Ammon's horn (tissue), 1 donor: ENCODE measurements around the gene MED9.

Experiments
- DNase-seq: peaks from one replicate; pipeline ENCODE4 v3.0.0-alpha.2; 2016; ENCODE audit warnings: low spot score

The MED9 gene

GRCh38 chr17:17504341-17505140 lies 27.7 kb downstream of the MED9 start:
- no peak for DNase-seq

DNA sequence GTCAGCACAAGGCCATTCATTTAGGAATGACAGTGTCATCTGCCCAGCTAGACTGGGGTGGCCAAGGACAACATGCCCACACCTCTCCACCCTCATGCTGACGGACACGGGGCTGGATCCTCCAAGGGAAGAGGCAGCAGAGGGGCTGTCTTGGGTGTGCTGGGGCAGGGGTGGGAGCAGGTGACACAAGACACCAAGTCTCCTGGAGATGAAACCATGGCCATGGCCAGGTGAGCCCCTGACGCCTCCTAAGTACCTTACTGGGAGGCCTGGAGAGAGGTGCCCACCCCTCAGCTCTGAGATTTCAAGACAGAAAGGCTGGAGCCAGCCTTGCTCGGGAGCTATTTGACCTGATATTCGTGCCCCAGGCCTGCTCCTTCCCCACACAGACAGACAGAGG lies 28.4 kb downstream of the MED9 start:
- DNase-seq, result no peak

GRCh38 chr17:17505610-17506171 lies 28.9 kb downstream of the MED9 start:
- no peak for DNase-seq

DNA sequence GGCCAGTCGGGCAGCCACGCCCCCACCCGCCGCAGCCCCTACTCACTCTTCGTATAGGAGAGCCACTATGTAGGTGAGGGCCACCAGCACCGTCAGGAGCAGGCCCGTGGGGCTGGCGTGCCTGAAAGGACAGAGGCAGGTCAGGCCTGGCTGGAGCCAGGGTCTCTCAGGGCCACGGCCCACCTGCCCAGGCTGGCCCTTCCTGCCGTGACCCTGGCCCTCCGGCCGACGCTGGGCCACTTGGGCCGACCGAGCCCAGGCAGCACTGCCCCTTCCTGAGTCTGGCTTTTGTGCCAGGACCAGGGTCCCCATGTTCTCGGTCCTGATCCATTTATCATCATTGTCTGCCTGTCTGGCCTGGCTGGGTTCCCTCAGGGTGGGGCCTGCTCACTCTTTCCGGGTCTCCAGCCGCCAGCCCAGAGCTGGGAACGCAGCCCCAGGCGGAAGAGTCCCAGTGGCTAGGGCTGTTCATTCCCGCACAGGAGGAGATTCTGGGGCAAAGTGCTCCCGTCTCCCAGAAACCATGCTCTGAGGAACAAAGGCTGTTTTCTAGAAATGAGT lies 29.5 kb downstream of the MED9 start:
- DNase-seq, result peak; percentile 56

GRCh38 chr17:17506893-17507464 lies 30.2 kb downstream of the MED9 start:
- DNase-seq, result peak; percentile 31

DNA sequence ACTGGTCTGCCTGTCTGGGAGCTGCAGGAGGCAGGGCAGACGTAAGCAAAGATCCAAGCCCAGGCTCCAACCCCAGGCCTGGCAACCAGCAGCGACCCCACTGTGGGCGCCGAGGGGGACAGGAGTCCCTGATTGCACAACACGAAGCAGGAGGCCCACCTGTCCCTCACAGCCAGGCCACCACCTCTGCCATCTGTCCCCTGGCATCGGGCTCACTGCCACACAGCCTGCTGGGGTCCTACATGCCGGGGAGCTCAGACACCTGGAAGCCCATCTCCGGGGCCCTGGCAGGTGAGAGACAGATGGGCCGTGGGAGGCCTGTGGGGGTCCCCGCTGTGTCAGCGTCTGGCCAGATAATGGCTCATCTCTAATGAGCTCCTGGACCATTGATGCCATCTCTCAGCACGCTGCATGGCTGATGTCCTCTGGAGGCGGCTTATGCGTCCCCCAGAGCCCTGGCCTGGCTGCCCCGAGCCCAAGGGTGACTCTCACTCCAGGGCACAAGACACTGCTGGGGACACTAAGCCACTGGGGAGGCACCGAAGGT lies 30.7 kb downstream of the MED9 start:
- DNase-seq, result no peak

- no peak for DNase-seq
Measured at GRCh38 chr17:17508019-17508535, 31.3 kb downstream of the MED9 start.

- DNase-seq, result no peak
Measured at GRCh38 chr17:17508646-17509591, 32.1 kb downstream of the MED9 start.

GRCh38 chr17:17509601-17510425 lies 33.0 kb downstream of the MED9 start:
- DNase-seq, result no peak

- no peak for DNase-seq
Measured at GRCh38 chr17:17510456-17511292, 33.9 kb downstream of the MED9 start.

DNA sequence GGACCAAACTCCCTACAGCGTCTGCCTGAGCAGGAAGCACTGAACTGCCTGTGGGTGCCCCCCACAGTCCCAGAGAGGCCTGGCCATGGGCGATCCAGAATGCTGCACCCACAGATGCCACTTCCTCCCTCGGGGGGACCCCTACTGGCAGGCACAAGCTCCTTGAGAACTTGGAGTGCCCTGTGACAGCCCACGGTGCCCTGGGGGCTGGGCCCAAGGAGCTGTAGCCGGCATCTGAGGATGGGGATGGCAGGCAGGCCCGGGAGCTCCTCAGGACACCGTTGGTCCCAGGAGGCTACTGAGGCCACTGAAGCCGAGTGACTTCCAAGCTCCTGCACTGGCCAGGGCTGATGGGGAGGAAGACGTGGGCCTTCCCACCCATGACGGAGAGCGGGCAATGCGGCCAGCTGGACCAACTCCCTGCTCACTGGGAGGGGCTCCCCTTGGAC lies 34.5 kb downstream of the MED9 start:
- no peak for DNase-seq

DNA sequence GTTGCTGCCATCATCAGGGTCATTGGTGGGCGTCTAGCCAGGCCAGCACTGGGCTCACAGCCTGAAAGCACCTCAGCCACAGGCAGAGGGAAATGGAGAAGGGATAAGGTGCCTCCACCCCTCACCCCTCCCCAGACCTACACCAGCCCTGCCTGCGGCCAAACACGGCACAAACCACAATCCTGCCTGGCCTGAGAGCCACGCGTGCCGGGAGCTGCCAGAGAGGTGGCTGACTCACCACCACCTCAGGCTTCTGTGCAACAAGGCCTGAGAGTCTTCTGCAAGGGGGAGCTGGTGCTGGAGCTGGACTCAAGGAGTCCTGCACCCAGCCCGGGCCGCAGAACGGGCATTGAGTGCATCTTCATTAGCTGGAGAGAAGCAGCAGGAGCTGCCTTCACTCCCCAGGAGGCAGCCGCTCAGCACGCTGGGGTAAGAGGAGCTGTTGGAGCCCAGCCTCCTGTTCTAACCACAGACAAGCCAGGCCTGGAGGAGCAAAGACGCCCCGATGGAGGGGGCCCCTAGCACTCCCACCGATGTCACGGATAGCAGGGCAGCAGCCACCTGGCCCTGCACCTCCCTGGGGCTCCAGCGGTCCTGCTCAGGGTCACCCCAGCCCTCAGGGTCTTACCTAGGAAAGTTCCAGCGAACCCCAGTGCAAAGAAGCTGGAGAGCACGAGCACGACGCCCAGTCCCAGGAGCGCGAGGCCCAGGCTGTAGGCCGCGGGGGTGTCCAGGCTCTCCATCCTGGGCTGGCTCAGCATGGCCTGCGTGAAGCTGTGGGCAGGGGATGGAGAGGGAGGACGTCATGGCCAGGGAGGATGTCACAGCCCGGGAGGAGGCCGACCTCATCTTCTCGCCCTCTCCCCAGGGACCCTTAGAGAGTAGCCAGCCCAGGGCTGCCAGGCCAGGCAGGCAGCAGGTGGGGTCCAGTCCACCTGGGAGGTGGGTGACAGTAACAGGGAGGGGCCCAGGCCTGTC lies 35.4 kb downstream of the MED9 start:
- no peak for DNase-seq

GRCh38 chr17:17512866-17513265 lies 36.1 kb downstream of the MED9 start:
- no peak for DNase-seq

DNA sequence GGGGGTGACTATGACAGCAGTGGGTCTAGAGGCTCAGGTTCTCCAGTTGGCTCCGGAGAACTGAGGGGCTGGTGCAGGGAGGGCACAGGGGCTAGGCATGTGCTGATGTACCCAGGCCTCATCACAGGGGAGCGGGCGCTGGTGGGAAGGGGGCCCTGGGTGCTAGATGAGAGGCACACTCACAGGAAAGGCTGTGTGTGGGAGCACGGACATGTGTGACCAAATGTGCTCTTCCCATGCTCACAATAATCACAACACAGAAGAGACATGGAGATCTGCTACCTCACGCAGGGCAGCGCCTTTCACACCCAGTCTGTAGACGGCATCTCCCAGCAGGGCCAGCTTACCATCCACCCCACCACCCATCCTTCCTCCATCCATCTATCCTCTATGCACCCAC lies 36.8 kb downstream of the MED9 start:
- no peak for DNase-seq

- no peak for DNase-seq
Measured at GRCh38 chr17:17514361-17514992, 37.7 kb downstream of the MED9 start.

- no peak for DNase-seq
Measured at GRCh38 chr17:17514993-17515933, 38.5 kb downstream of the MED9 start.
